Activated effector memory CD4-positive, alpha-beta T cell treated with Interleukin-2 at 50 U/mL for 16 hours (primary cell): ENCODE measurements around the gene PRKD1.

Experiments
- DNase-seq: peaks from one replicate; pipeline ENCODE4 v3.0.0-alpha.2; 2020

The PRKD1 gene

GRCh38 chr14:29829851-29830250 lies 97.8 kb downstream of the PRKD1 start:
- no peak for DNase-seq

- DNase-seq: no peak
Observed at GRCh38 chr14:29823816-29824215, 103.8 kb downstream of the PRKD1 start.

GRCh38 chr14:29822430-29822709 lies 105.3 kb downstream of the PRKD1 start:
- DNase-seq: no peak

- no peak for DNase-seq
Observed at GRCh38 chr14:29821661-29822429, 105.8 kb downstream of the PRKD1 start.

GRCh38 chr14:29821242-29821641 lies 106.4 kb downstream of the PRKD1 start:
- DNase-seq: no peak

- no peak for DNase-seq
Observed at GRCh38 chr14:29820785-29821184, 106.9 kb downstream of the PRKD1 start.

GRCh38 chr14:29817767-29818405 lies 109.8 kb downstream of the PRKD1 start:
- DNase-seq: no peak

GRCh38 chr14:29815016-29815674 lies 112.5 kb downstream of the PRKD1 start:
- DNase-seq: no peak

GRCh38 chr14:29814156-29815015 lies 113.3 kb downstream of the PRKD1 start:
- DNase-seq: no peak

- no peak for DNase-seq
Observed at GRCh38 chr14:29810682-29811081, 117.0 kb downstream of the PRKD1 start.

GRCh38 chr14:29810064-29810463 lies 117.6 kb downstream of the PRKD1 start:
- no peak for DNase-seq

- no peak for DNase-seq
Observed at GRCh38 chr14:29806124-29806517, 121.5 kb downstream of the PRKD1 start.

GRCh38 chr14:29805415-29806123 lies 122.1 kb downstream of the PRKD1 start:
- DNase-seq: no peak

- no peak for DNase-seq
Observed at GRCh38 chr14:29804481-29805266, 123.0 kb downstream of the PRKD1 start.

GRCh38 chr14:29803045-29803444 lies 124.6 kb downstream of the PRKD1 start:
- no peak for DNase-seq

- DNase-seq: no peak
Observed at GRCh38 chr14:29802211-29802610, 125.4 kb downstream of the PRKD1 start.

- no peak for DNase-seq
Observed at GRCh38 chr14:29800961-29801360, 126.7 kb downstream of the PRKD1 start.

GRCh38 chr14:29799464-29800095 lies 128.1 kb downstream of the PRKD1 start:
- no peak for DNase-seq

- no peak for DNase-seq
Observed at GRCh38 chr14:29798811-29799210, 128.8 kb downstream of the PRKD1 start.

- DNase-seq: no peak
Observed at GRCh38 chr14:29798108-29798663, 129.5 kb downstream of the PRKD1 start.

- DNase-seq: no peak
Observed at GRCh38 chr14:29796853-29797252, 130.8 kb downstream of the PRKD1 start.
